K562 (cell line): ENCODE data around the gene INHBC. TPM values are rescaled to one million over a fixed set of nuclear protein-coding genes. Genes with fewer than 3 reads are reported as not detected.

Source experiments
- BCOR ChIP-seq: fragments of 450-650 bp; IDR thresholded peaks from 2 replicates; pipeline ENCODE4 v1.6.1; 2016
- CBFA2T2 ChIP-seq: fragments of 450-650 bp; conservative IDR thresholded peaks from 2 replicates; pipeline ENCODE4 v1.6.1; 2017; ENCODE audit warnings: mild to moderate bottlenecking
- CBFA2T3 ChIP-seq: fragments of 450-650 bp; IDR thresholded peaks from 2 replicates; pipeline ENCODE4 v1.6.1; 2017
- ELF1 ChIP-seq: fragments of 200-800 bp; sonication (Bioruptor generic); IDR thresholded peaks from 2 replicates; pipeline ENCODE4 v1.6.1; 2016; ENCODE audit warnings: missing genetic modification characterization, missing compliant biosample characterization
- FOXM1 ChIP-seq, 2 experiments: fragments of 450-650 bp in 1 of 2; sonication (generic) in 1 of 2; formaldehyde crosslinking in 1 of 2; IDR thresholded peaks; 2 replicates each; pipeline versions ENCODE4 v1.6.1 to v1.9.0; 2017 to 2022; ENCODE audit warnings: low read depth in 2 of 2, mild to moderate bottlenecking in 2 of 2, missing genetic modification reagents in 1 of 2, moderate library complexity in 1 of 2
- MEF2A ChIP-seq: IDR thresholded peaks from 2 replicates; pipeline ENCODE4 v1.6.1; 2011; ENCODE audit warnings: low read depth, mild to moderate bottlenecking, low read length, moderate library complexity; ENCODE audit not compliant: control insufficient read depth
- NUFIP1 ChIP-seq: fragments of 450-650 bp; IDR thresholded peaks from 2 replicates; pipeline ENCODE4 v1.6.1; 2018; ENCODE audit not compliant: partially characterized antibody
- RBBP5 ChIP-seq: fragments of 200-600 bp; sonication (generic); IDR thresholded peaks from 2 replicates; pipeline ENCODE4 v1.6.1; 2012; ENCODE audit warnings: borderline replicate concordance, mild to moderate bottlenecking, low read length, control low read depth, inconsistent platforms; ENCODE audit not compliant: insufficient read depth, poor library complexity, severe bottlenecking
- RCOR1 ChIP-seq, 2 experiments: IDR thresholded peaks; 2 replicates each; pipeline ENCODE4 v1.6.1; 2012; ENCODE audit warnings: low read depth in 2 of 2, low read length in 2 of 2, borderline replicate concordance in 1 of 2, improper control_type of control experiment in 1 of 2
- SMAD3 ChIP-seq: fragments of 450-650 bp; formaldehyde crosslinking; conservative IDR thresholded peaks from 2 replicates; pipeline ENCODE4 v1.4.0; 2020; ENCODE audit warnings: mild to moderate bottlenecking
- SP1 ChIP-seq: sonication (generic); formaldehyde crosslinking; IDR thresholded peaks from 2 replicates; pipeline ENCODE4 v1.8.1; 2022; ENCODE audit warnings: mild to moderate bottlenecking, missing genetic modification reagents
- TCF7 ChIP-seq: sonication (generic); IDR thresholded peaks from 2 replicates; pipeline ENCODE4 v1.6.1; 2016; ENCODE audit warnings: antibody characterized with exemption, borderline replicate concordance
- VEZF1 ChIP-seq: fragments of 200-800 bp; sonication (Bioruptor generic); IDR thresholded peaks from 2 replicates; pipeline ENCODE4 v1.6.1; 2017; ENCODE audit warnings: missing genetic modification characterization, missing compliant biosample characterization
- ZBTB40 ChIP-seq, 2 experiments: fragments of 450-650 bp in 1 of 2; sonication (generic) in 1 of 2; formaldehyde crosslinking in 1 of 2; IDR thresholded peaks; 2 replicates each; pipeline versions ENCODE4 v1.7.1 to v1.9.0; 2016 to 2022; ENCODE audit warnings: inconsistent platforms in 1 of 2, mild to moderate bottlenecking in 1 of 2, missing genetic modification reagents in 1 of 2
- ZC3H8 ChIP-seq: fragments of 450-650 bp; IDR thresholded peaks from 2 replicates; pipeline ENCODE4 v1.6.1; 2017
- ZFP30 ChIP-seq: fragments of 250-450 bp; sonication (Bioruptor Pico); IDR thresholded peaks from 2 replicates; pipeline ENCODE4 v1.8.0; 2022; ENCODE audit warnings: moderate library complexity, mild to moderate bottlenecking, inconsistent platforms, borderline replicate concordance
- ZNF165 ChIP-seq: fragments of 250-450 bp; sonication (Bioruptor Pico); IDR thresholded peaks from 2 replicates; pipeline ENCODE4 v1.4.0; 2020; ENCODE audit warnings: borderline replicate concordance
- ZNF707 ChIP-seq: fragments of 250-450 bp; sonication (Bioruptor Pico); conservative IDR thresholded peaks from 2 replicates; pipeline ENCODE4 v1.8.0; 2022; ENCODE audit warnings: inconsistent platforms, mild to moderate bottlenecking, moderate library complexity
- polyA plus RNA-seq, 8 experiments: library from polyadenylated mRNA; depleted of rRNA in 4 of 8; stranded (reverse) in 5 of 8; unstranded in 3 of 8; fragments of >200 nt; fragmentation: Nextera tagmentation in 2 of 8; fragmentation: Illumina TruSeq in 1 of 8; extraction: Ambion mirVana in 2 of 8; extraction: Trizol in 1 of 8; gene quantifications; 2 replicates each; pipeline versions ENCODE4 v1.2.1 to v1.2.3, GENCODE V29; 2011 to 2014; ENCODE audit warnings: inconsistent platforms in 1 of 8, missing spikeins in 1 of 8
- total RNA-seq, 7 experiments: library from RNA; depleted of rRNA in 6 of 7; stranded (reverse); fragments of >200 nt in 6 of 7; fragmentation: Illumina TruSeq in 2 of 7; extraction: Trizol in 2 of 7; gene quantifications; 2 replicates each; pipeline versions ENCODE4 v1.2.1 to v1.2.3, GENCODE V29; 2011 to 2021; ENCODE audit warnings: low replicate concordance in 1 of 7

The INHBC gene
- total and polyA plus RNA-seq, 9 of the 15 experiments (the other 6 are each of a cell fraction or from before 2014, with no cell fraction given): 0.07 to 0.24 (median 0.15) TPM; not detected in 4

- peak; percentile 76 for TF ChIP-seq VEZF1 (CRISPR knock-in tag)
- TF ChIP-seq ZNF707: no peak
- TF ChIP-seq CBFA2T2: no peak
- TF ChIP-seq ELF1 (tag): peak; percentile 92
- TF ChIP-seq ZFP30 (CRISPR knock-in tag): no peak
- no peak for TF ChIP-seq FOXM1 (IDR thresholded peaks at IDR 0.05; ENCODE audit: low read depth)
- TF ChIP-seq FOXM1 (CRISPR knock-in tag; IDR thresholded peaks at IDR 0.05; ENCODE audit: low read depth): 0 out of 2 replicates have a peak, but pooled peaks have one; percentile 49
- no peak for TF ChIP-seq ZC3H8
- TF ChIP-seq TCF7: 0 out of 2 replicates have a peak, but pooled peaks have one; percentile 24
- no peak for TF ChIP-seq NUFIP1
- TF ChIP-seq BCOR: peak; percentile 22; the same call in 1 of the 2 replicates
- TF ChIP-seq MEF2A: no peak
- TF ChIP-seq SP1: peak; percentile 86
- TF ChIP-seq SMAD3 (CRISPR knock-in tag): peak; percentile 67; the same call in 1 of the 2 replicates
- TF ChIP-seq RCOR1 (IDR thresholded peaks at IDR 0.05; ENCODE audit: borderline replicate concordance in 1 of 2, low read depth in 2 of 2, low read length in 2 of 2): peak in 1 of 2 experiments; percentile 46; a peak in 2 of 4 replicates
- peak; percentile 68 for TF ChIP-seq ZBTB40 (IDR thresholded peaks at IDR 0.05)
- TF ChIP-seq ZBTB40 (CRISPR knock-in tag; IDR thresholded peaks at IDR 0.05): peak; percentile 68; the same call in 1 of the 2 replicates
- TF ChIP-seq RBBP5: peak; percentile 44
- no peak for TF ChIP-seq CBFA2T3
- no peak for TF ChIP-seq ZNF165
Measured at GRCh38 chr12:57430931-57431566, 3.5 kb upstream of the INHBC start, which contains the start of gene R3HDM2 (continued).
